MM.1S (cell line): ENCODE results near the gene MS4A8.
A peak's percentile ranks its signal among the peaks of the same experiment; 100 is the strongest.

Experiments used
- DNase-seq: peaks from one replicate; pipeline ENCODE4 v3.0.0-alpha.2; 2015
- H2AFZ ChIP-seq: fragments of 300-600 bp; sonication (generic); 2 replicates; pipeline ENCODE4 v1.6.0; 2016; ENCODE audit warnings: antibody characterized with exemption, low read length
- H3F3A ChIP-seq: fragments of 300-600 bp; sonication (generic); 2 replicates; pipeline ENCODE4 v1.6.1; 2016; ENCODE audit warnings: mild to moderate bottlenecking, antibody characterized with exemption, low read length, moderate library complexity, mixed read lengths; ENCODE audit not compliant: insufficient read depth
- H3K27ac ChIP-seq: fragments of 300-600 bp; sonication (generic); 2 replicates; pipeline ENCODE4 v1.5.1; 2016; ENCODE audit warnings: mild to moderate bottlenecking, low read length
- H3K27me3 ChIP-seq: fragments of 300-600 bp; sonication (generic); replicated peaks from 2 replicates; pipeline ENCODE4 v1.6.0; 2016; ENCODE audit warnings: low read length; ENCODE audit not compliant: insufficient read depth
- H3K36me3 ChIP-seq: fragments of 300-600 bp; sonication (generic); replicated peaks from 2 replicates; pipeline ENCODE4 v1.6.1; 2016; ENCODE audit warnings: mild to moderate bottlenecking, low read length, mixed read lengths; ENCODE audit not compliant: insufficient read depth
- H3K4me1 ChIP-seq: fragments of 300-600 bp; sonication (generic); 2 replicates; pipeline ENCODE4 v1.6.1; 2016; ENCODE audit warnings: low read length, mixed read lengths
- H3K4me2 ChIP-seq: fragments of 300-600 bp; sonication (generic); 2 replicates; pipeline ENCODE4 v1.6.0; 2016; ENCODE audit warnings: low read depth, low read length
- H3K4me3 ChIP-seq: fragments of 300-600 bp; sonication (generic); 2 replicates; pipeline ENCODE4 v1.5.1; 2016; ENCODE audit warnings: low read length, mixed read lengths
- H3K79me2 ChIP-seq: fragments of 300-600 bp; sonication (generic); 2 replicates; pipeline ENCODE4 v1.6.1; 2016; ENCODE audit warnings: mixed run types, low read length, mixed read lengths
- H3K9ac ChIP-seq: fragments of 300-600 bp; sonication (generic); 2 replicates; pipeline ENCODE4 v1.6.1; 2016; ENCODE audit warnings: low read length, mixed read lengths
- H3K9me2 ChIP-seq: fragments of 300-600 bp; sonication (generic); replicated peaks from 2 replicates; pipeline ENCODE4 v1.6.1; 2016; ENCODE audit warnings: mild to moderate bottlenecking, low read length, mixed read lengths; ENCODE audit not compliant: insufficient read depth
- H3K9me3 ChIP-seq: fragments of 300-600 bp; sonication (generic); replicated peaks from 2 replicates; pipeline ENCODE4 v1.6.1; 2016; ENCODE audit warnings: mild to moderate bottlenecking, low read length, mixed read lengths; ENCODE audit not compliant: insufficient read depth
- H4K20me1 ChIP-seq: fragments of 300-600 bp; sonication (generic); 2 replicates; pipeline ENCODE4 v1.6.1; 2016; ENCODE audit warnings: mild to moderate bottlenecking, low read length, moderate library complexity, mixed read lengths; ENCODE audit not compliant: insufficient read depth
- EZH2 ChIP-seq: fragments of 300-600 bp; sonication (generic); optimal IDR thresholded peaks from 2 replicates; pipeline ENCODE3; 2017; ENCODE audit warnings: low read depth, mild to moderate bottlenecking, antibody characterized with exemption, low read length, mixed read lengths
- EZH2phosphoT487 ChIP-seq: fragments of 300-600 bp; sonication (generic); IDR thresholded peaks from 2 replicates; pipeline ENCODE4 v1.6.1; 2018; ENCODE audit warnings: antibody characterized with exemption, low read length
- TF ChIP-seq, protein P1 (sequence below): fragments of 300-600 bp; sonication (generic); IDR thresholded peaks from 2 replicates; pipeline ENCODE4 v1.5.1; 2016; ENCODE audit warnings: antibody characterized with exemption, low read length, mixed read lengths

The MS4A8 gene

DNA sequence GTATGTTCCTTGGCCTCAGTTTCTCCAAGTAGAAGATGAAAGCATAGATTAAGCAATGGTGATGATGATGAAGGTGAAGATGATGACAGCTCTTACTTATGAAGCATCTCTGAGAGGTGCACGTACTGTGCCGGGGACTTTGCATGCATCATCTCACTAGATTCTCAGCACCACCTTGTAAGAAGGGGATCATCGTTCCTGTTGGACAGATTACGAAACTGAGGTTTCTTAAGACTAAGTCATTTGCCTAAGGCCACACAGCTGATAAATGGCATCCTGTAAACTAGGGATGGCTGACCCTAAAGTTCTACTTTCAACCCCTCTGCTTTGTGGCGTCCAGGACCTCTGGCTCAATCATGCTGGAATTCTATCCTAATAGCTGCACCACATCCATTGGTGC is 65.9 kb downstream of the MS4A8 start:
- Histone ChIP-seq H3K27me3 (no peaks in the 10 kb centered on the region), H4K20me1 (no peaks in the 10 kb centered on the region), H3K27ac (peak overlapping the region; percentile 75), H3K9me2 (no peaks in the 10 kb centered on the region), H3K4me3 (no peak overlapping the region), H3K9ac (no peak overlapping the region), H2AFZ (no peak overlapping the region), H3K4me2 (peak overlapping the region; percentile 55), H3K4me1 (peaks cover 48% of the 10 kb centered on the region), H3K9me3 (no peaks in the 10 kb centered on the region), H3F3A (peaks cover 14% of the 10 kb centered on the region), H3K36me3 (no peaks in the 10 kb centered on the region), H3K79me2 (no peaks in the 10 kb centered on the region)
- no peak for TF ChIP-seq EZH2
- no peak for TF ChIP-seq EZH2phosphoT487
- TF ChIP-seq, protein P1, sequence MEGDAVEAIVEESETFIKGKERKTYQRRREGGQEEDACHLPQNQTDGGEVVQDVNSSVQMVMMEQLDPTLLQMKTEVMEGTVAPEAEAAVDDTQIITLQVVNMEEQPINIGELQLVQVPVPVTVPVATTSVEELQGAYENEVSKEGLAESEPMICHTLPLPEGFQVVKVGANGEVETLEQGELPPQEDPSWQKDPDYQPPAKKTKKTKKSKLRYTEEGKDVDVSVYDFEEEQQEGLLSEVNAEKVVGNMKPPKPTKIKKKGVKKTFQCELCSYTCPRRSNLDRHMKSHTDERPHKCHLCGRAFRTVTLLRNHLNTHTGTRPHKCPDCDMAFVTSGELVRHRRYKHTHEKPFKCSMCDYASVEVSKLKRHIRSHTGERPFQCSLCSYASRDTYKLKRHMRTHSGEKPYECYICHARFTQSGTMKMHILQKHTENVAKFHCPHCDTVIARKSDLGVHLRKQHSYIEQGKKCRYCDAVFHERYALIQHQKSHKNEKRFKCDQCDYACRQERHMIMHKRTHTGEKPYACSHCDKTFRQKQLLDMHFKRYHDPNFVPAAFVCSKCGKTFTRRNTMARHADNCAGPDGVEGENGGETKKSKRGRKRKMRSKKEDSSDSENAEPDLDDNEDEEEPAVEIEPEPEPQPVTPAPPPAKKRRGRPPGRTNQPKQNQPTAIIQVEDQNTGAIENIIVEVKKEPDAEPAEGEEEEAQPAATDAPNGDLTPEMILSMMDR: no peak
- DNase-seq: no peak
